Measurements from ENCODE around the gene NR2E3. TPM values are rescaled to one million over a fixed set of nuclear protein-coding genes. Genes with fewer than 3 reads are reported as not detected.

Gene NR2E3
- total and polyA plus RNA-seq, 9 of the 15 experiments (the other 6 are each of a cell fraction or from before 2014, with no cell fraction given): not detected

- Histone ChIP-seq H4K20me1 (replicated peaks; ENCODE audit: control insufficient read depth, insufficient read depth, low read length) (no peaks in the 10 kb centered on the region), H2AFZ (ENCODE audit: low read depth, low read length) (no peak overlapping the region), H3K4me1 (replicated peaks in 1 of 2; ENCODE audit: control insufficient read depth in 2 of 2, insufficient read depth in 2 of 2, low read length in 2 of 2) (no peaks in the 10 kb centered on the region), H3K9me3 (replicated peaks; ENCODE audit: control insufficient read depth, insufficient read depth, low read depth, low read length) (no peaks in the 10 kb centered on the region), H3K27me3 (ENCODE audit: control insufficient read depth in 2 of 2, insufficient read depth in 2 of 2, low read length in 2 of 2) (peaks cover 9 to 19% of the 10 kb centered on the region in 2 experiments), H3K4me2 (ENCODE audit: insufficient read depth, low read length) (no peak overlapping the region), H3K27ac (ENCODE audit: extremely low read depth, low read depth, low read length) (no peak overlapping the region), H3K36me3 (ENCODE audit: control insufficient read depth, insufficient read depth, low read length) (no peaks in the 10 kb centered on the region), H3K4me3 (no peak overlapping the region), H3K9ac (ENCODE audit: insufficient read depth in 1 of 2, low read depth in 2 of 2, low read length in 2 of 2) (no peak overlapping the region), H3K79me2 (ENCODE audit: control insufficient read depth, insufficient read depth, low read length) (no peaks in the 10 kb centered on the region), H3K9me1 (ENCODE audit: control insufficient read depth, insufficient read depth, low read length) (no peaks in the 10 kb centered on the region)
- ATAC-seq (no peak), FAIRE-seq (no peak), DNase-seq (ENCODE audit: extremely low read depth in 1 of 4, low spot score in 3 of 4) (no peak)
- in situ Hi-C loops (cut with MboI) (no loop called here), intact Hi-C loops (cut with micrococcal nuclease) (no loop called here)
- CTCF ChIA-PET (ENCODE audit: low intra/inter-chr PET ratio): interaction anchor here (0.6 kb wide), 1 partner anchor 32 kb away, joined by 4 read pairs; no protein-coding TSS in a partner anchor
- no TSS peak for BruUV-seq (replicated peaks)
- no peak for TF ChIP-seq FOXA1 (IDR thresholded peaks at IDR 0.05; ENCODE audit: borderline replicate concordance)
- TF ChIP-seq SRSF9 (IDR thresholded peaks at IDR 0.05; ENCODE audit: borderline replicate concordance, low read depth, low read length): no peak
- no peak for TF ChIP-seq CTBP1 (IDR thresholded peaks at IDR 0.05; ENCODE audit: borderline replicate concordance)
- no peak for TF ChIP-seq ZNF699 (CRISPR knock-in tag; IDR thresholded peaks at IDR 0.05; ENCODE audit: insufficient replicate concordance)
- TF ChIP-seq MEF2A (IDR thresholded peaks at IDR 0.05; ENCODE audit: control insufficient read depth, low read depth, low read length): no peak
- TF ChIP-seq RFX5 (IDR thresholded peaks at IDR 0.05; ENCODE audit: low read depth, low read length): no peak
- no peak for TF ChIP-seq SOX6 (IDR thresholded peaks at IDR 0.05)
- no peak for TF ChIP-seq GATAD2A (IDR thresholded peaks at IDR 0.05)
- no peak for TF ChIP-seq SIX5 (IDR thresholded peaks at IDR 0.05; ENCODE audit: borderline replicate concordance in 1 of 2, insufficient read depth in 1 of 2, low read depth in 1 of 2, low read length in 2 of 2)
- no peak for TF ChIP-seq SMAD4 (CRISPR knock-in tag; conservative IDR thresholded peaks at IDR 0.05)
- no peak for TF ChIP-seq DPF2 (IDR thresholded peaks at IDR 0.05)
- TF ChIP-seq ETS1 (conservative IDR thresholded peaks at IDR 0.05; ENCODE audit: control insufficient read depth, low read depth, low read length): no peak
- TF ChIP-seq RNF2 (IDR thresholded peaks at IDR 0.05): no peak
- POLR2A ChIA-PET: interaction anchor here (1.0 kb wide), 1 partner anchor 8 kb away, joined by 3 read pairs; no protein-coding TSS in a partner anchor
These were observed 34.5 kb upstream of the NR2E3 start for GRCh38 chr15:71775856-71776255.

All from K562 (cell line).